MM.1S (cell line): ENCODE results near the gene DCHS1.

Experiments
- CTCF ChIP-seq: fragments of 300-600 bp; sonication (generic); IDR thresholded peaks from 2 replicates; pipeline ENCODE4 v1.5.1; 2016; ENCODE audit warnings: antibody characterized with exemption, low read length, mixed read lengths
- EZH2 ChIP-seq: fragments of 300-600 bp; sonication (generic); optimal IDR thresholded peaks from 2 replicates; pipeline ENCODE3; 2017; ENCODE audit warnings: low read depth, mild to moderate bottlenecking, antibody characterized with exemption, low read length, mixed read lengths

GRCh38 chr11:6674219-6674597, 18.6 kb upstream of the DCHS1 start:
- TF ChIP-seq CTCF (no peak), EZH2 (no peak)
